NCI-H2196 treated with DMSO at 0.1 percent for 48 hours (cell line): ENCODE results near the gene PPP3CB.
"Not testable (repeated sequence)": the region's sequence is repeated elsewhere in the genome, so short reads cannot be mapped to it uniquely, and the experiment has no call there.

Source experiments
- DNase-seq: peaks from one replicate; lab custom pipeline; 2025; ENCODE audit not compliant: unreplicated experiment; lab: John Stamatoyannopoulos, UW

PPP3CB gene

DNA sequence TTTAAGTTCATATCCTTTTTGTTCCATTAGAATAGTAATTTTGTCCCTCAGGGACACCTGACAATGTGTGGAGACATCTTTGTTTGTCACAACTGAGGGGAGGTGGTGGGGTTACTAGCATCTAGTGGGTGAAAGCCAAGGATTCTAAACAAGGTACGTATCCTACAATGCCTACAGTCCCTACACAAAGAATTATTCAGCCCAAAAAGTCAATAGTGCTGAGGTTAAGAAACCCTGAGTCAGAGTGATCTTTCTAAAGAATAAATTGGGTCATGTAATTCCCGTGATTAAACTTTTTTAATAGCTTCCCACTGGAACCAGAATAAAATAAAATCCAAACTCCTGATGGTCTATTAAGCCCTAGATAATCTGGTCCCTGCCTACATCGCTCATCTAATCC, 79.3 kb downstream of the PPP3CB start:
- no peak for DNase-seq

DNA sequence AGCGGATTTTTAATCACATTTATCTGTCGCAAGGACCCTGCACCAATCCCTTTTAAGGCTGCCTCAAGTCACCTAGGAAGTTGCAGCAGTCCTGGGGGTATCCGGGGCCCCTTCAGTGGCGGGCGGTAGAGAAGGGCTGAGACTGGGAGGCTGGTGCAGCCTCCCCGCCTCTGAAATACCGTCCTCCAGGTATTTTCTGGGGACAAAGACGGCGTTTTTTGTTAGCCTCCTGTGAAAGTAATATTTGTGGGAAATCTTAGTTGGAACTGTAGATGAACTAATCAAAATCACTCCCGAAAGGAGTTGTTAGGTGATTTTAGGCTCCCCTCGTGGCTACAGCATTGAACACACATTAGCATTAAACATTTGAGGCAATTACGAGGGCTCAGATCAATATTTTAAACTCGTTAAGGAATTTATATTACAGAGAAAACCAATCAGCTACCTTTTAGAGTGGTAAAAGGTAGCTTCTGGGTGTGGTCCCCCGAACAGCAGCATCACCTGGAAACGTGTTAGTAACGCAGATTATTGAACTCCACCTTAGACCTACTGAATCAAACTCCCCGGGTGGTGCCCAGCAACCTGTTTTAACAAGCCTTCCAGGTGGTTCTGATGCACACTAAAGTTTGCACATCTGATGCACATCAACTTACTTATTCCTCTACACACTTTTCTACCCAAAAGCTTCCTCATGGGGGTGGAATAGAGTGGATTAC, 81.4 kb downstream of the PPP3CB start:
- no peak for DNase-seq

DNA sequence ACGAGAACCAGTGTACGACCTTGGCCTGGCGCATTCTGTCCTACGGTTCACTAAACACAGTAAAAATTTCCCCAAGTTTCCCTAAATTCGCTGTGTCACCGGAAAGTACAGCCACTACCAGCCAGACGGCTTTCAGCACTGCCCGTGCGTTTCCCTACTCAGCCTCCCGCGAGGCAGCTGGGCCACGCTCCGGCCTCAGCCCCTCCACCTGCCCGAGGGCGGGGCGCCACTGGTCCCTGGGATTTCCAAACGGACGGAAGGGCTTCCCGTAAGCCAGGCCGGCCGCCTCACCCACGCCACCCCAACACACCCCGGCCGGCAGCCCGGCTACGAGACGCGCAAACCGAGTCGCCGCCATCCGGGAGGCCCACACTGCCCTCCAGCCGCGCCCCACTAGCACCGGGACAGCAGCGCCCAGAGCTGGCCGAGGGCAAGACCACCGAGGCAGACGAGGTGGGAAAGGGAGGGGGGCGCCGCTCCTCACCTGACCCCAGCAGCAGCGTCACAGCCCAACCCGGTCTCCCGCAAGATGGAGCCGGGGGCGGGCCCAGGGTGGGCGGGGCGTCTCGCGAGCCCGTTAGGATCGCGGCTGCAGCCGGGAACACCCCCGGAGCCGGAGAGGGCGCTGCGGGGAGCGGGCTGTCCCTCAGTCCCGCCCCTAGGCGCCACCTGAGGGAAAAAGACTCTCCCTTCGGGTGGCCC, 82.1 kb downstream of the PPP3CB start, which contains the start of gene ANXA7:
Gene ANXA7 (minus strand): TSS at position 531 of the 702 bp plus-strand sequence. CDS start 13,202 bp downstream, outside the sequence.
- peak; percentile 69 for DNase-seq

DNA sequence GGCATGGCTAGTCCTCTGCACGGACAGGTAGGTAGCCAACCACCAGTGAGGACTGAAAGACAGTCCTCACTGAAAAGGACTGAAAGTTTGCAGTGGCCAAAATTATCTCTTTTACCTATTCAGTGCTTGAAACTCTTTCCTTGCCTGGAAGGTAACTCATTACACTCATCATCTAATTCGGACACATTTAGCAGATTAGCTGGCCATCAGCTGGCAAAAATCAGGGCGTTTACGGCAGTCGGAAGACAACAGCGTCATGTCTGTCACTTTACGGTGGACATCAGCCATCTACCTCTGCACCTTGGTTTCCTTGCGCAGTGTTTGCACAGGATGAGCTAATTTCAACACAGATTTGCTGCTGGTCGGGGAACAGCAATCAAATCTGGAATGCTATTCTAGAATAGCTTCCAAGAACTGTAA, 82.7 kb downstream of the PPP3CB start:
- DNase-seq: peak; percentile 5

DNA sequence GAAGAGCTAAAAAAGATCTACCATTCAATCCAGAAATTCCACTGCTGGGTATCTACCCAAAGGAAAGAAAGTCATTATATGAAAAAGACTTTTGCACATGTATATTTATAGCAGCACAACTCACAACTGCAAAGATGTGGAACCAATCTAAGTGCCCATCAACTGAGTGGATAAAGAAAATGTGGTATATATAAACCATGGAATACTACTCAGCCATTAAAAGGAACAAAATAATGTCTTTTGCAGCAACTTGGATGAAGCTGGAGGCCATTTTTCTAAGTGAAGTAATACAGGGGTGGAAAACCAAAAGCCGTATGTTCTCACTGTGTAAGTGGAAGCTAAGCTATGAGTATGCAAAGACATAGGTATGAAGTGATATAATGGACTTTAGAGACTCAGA, 84.9 kb downstream of the PPP3CB start:
- no peak for DNase-seq

DNA sequence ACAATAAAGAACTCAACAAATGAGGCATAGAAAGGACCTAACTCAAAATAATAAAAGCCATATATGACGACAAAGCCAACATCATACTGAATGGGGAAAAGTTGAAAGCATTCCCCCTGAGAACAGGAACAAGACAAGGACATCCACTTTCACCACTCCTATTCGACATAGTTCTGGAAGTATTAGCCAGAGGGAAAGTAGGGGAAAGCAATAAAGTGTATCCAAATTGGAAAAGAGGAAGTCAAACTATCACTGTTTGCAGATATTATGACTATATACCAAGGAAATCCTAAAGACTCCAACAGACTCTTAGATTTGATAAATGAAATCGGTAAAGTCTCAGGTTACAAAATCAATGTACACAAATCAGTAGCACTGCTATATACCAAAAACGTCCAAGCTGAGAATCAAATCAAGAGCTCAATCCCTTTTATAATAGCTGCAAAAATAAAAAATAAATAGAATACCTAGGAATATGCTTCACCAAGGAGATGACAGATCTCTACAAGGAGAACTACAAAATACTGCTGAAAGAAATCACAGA, 86.8 kb downstream of the PPP3CB start:
- no peak for DNase-seq

DNA sequence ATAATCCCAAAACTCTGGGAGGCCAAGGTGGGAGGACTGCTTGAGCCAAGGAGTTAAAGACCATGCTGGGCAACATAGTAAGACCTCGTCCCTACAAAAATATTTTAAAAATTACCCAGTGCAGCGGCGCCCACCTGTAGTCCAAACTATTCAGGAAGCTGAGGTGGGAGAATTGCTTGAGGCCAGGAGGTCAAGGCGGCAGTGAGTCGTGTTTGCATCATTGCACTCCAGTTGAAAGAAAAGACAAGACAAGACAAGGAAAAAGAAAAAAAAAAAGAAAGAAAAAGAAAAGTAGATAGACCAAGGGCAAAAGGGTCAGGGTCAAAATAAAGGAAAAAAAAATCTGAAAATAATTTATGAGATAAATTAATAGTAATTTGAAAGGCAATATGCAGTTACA, 87.8 kb downstream of the PPP3CB start:
- no peak for DNase-seq

DNA sequence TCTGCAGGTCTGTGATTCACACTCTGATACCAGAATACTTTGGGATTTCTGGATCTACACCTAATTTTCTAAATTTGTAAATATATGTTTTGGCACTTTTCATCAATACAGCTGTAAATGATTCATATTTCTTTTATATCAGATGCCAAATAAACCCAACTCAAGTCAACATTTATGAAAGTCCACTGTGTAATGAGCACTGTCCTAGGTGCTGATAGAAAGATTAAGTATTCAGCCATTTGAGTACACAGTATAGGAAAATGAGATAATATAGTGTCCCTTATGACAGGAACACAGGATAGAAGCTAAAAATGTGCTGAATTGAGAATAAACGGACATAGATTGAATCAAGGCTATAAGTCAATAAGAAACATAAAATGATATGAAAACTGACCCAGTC, 88.3 kb downstream of the PPP3CB start:
- no peak for DNase-seq

DNA sequence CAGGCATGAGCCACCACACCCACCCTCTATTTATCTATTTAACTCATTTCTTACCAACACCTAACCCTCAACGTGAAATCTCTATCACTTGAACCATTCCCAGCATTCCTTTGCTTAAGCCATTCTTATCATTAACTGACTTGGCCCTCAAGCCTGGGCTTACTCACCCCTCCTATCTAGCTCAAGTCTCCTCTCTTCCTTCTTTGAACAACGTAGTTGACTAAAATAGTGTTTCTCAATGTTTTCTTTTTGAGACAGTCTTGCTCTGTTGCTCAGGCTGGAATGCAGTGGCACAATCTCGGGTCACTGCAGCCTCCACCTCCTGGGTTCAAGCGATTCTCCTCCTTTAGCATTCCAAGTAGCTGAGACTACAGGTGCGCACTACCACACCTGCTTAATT, 89.0 kb downstream of the PPP3CB start:
- DNase-seq: no peak

DNA sequence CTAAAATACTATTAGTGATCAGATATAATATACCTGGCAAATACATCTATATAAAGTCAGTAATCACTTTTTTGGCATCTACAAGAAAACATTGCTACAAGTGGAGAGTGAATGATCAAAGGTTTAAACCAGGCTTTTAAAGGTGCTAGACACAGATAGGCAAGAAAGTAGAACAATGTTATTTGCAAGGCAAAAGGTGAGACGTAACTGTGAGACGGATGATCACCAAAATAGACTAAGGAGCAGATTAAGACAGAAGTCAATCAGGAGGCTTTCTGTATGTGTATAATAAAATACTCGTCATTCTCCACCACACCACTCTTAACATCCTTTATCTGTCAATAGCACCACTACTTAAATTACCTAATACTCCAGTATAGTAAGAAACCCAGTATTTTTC, 90.3 kb downstream of the PPP3CB start:
- no peak for DNase-seq

DNA sequence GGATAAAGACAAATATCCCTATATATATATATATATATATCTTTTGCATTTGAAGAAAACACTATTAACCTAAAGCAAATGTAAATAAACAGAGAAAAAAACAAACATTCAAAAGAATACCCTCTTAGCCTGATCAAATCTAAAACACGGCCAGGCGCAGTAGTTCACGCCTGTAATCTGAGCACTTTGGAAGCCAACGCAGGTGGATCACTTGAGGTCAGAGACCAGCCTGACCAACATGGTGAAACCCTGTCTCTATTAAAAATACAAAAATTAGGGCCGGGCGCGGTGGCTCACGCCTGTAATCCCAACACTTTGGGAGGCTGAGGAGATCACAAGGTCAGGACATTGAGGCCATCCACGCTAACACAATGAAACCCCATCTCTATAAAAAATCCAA, 91.1 kb downstream of the PPP3CB start:
- no peak for DNase-seq

DNA sequence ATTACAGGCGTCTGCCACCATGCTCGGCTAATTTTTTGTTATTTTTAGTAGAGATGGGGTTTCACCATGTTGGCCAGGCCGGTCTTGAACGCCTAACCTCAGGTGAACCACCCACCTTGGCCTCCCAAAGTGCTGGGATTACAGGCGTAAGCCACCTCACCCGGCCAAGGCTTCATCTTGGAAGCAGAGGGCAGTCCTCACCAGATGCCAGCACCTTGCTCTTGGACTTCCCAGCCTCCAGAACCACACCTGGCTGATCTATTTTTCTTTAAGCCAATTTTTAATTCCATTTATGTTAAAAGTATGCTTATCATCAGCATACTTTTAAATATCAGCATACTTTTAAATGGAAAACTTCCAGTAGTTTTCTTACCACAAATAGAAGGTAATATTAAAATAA, 94.2 kb downstream of the PPP3CB start:
- DNase-seq: no peak

DNA sequence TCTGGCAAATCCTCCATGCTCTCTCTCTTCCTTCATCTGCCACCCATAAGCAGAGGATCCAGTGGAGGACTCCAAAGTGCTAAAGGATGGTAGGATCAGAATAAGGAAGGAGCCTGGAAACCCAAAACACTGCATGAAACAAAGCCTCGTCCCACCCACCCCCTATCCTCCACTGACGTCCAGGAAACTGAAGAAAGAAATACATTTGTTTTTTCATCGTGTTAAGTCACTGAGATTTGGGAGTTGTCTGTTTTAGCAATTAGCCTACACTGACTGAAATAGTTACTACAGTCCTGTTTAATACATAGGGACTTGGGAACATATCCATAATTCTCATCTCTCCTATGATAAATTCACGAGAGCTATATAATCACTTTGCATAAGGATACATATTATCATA, 96.8 kb downstream of the PPP3CB start:
- no peak for DNase-seq

DNA sequence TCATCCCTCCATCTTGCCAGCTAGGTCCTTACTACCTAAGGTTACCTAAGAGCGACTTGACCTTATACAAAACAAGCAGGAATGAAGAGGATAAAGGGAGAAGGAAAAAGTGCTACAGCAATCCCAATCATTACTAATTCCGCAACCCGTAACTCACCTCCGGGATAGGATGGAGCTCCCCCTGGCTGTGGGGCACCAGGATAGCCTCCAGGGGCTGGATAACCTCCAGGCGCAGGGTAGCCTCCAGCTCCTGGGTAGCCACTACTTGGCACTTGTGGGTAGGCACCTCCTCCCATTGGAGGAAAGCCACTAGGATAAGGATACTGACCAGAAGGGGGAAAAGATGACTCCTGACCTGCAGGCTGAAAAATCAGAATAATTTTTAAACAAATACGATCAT, 97.8 kb downstream of the PPP3CB start:
- no peak for DNase-seq

DNA sequence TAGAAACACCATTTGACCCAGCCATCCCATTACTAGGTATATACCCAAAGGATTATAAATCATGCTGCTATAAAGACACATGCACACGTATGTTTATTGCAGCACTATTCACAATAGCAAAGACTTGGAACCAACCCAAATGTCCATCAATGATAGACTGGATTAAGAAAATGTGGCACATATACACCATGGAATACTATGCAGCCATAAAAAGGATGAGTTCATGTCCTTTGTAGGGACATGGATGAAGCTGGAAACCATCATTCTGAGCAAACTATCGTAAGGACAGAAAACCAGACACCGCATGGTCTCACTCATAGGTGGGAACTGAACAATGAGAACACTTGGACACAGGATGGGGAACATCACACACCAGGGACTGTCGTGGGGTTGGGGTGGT, 101.5 kb downstream of the PPP3CB start:
- not testable (repeated sequence) for DNase-seq

DNA sequence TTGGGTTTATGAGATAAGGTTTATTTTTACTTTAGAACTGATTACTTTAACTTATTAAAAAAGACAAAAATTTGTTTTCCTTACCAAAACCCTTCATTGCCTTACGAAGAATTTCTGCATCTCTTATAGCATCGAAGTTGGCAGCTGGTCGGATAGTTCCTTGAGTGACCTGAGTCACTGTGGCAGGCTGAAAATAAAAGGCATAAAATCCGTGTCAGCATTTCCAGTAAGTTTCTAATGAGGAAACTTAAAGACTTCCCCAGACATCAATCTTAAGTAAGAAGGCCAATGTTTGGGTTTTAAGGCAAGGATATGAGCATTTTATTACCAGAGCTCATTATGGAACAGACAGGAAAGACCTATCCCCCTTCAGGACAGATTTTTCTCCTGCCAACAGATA, 107.6 kb downstream of the PPP3CB start:
- no peak for DNase-seq

DNA sequence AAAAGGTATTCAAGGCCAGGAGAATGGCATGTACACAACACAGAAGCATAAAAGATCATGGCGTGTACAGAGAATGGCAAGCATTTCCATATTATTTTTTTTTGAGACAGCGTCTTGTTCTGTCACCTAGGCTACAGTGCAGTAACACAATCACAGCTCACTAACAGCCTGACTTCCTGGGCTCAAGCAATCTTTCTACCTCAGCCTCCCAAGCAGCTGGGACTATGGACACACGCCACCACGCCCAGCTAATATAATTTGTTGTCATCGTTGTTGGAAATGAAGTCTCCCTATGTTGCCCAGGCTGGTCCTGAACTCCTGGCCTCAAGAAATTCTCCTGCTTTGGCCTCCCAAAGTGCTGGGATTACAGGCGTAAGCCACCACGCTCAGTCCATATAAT, 109.2 kb downstream of the PPP3CB start:
- DNase-seq: no peak
